ENCODE results near the gene RASA3. TPM values are rescaled to one million over a fixed set of nuclear protein-coding genes. Genes with fewer than 3 reads are reported as not detected.

Gene RASA3
- total RNA-seq, 2 experiments from 2014 or later, result 28.9 to 32.3 TPM

GRCh38 chr13:113935001-113935844 lies 197.2 kb downstream of the RASA3 start:
- CTCF ChIA-PET, result no interaction called here
- Mint-ChIP-seq H3K4me3 (no peak overlapping the region), H3K27ac (no peak overlapping the region), H3K27me3 (peaks cover 1% of the 10 kb centered on the region), H3K36me3 (ENCODE audit: low read depth) (no peaks in the 10 kb centered on the region), H3K4me1 (ENCODE audit: low read depth) (peaks cover 9% of the 10 kb centered on the region), H3K9me3 (no peaks in the 10 kb centered on the region)
- DNase-seq (no peak), ATAC-seq (no peak)
- POLR2A ChIA-PET, result no interaction called here
- intact Hi-C loops (cut with micrococcal nuclease), result no loop called here
- TF ChIP-seq, protein P1, sequence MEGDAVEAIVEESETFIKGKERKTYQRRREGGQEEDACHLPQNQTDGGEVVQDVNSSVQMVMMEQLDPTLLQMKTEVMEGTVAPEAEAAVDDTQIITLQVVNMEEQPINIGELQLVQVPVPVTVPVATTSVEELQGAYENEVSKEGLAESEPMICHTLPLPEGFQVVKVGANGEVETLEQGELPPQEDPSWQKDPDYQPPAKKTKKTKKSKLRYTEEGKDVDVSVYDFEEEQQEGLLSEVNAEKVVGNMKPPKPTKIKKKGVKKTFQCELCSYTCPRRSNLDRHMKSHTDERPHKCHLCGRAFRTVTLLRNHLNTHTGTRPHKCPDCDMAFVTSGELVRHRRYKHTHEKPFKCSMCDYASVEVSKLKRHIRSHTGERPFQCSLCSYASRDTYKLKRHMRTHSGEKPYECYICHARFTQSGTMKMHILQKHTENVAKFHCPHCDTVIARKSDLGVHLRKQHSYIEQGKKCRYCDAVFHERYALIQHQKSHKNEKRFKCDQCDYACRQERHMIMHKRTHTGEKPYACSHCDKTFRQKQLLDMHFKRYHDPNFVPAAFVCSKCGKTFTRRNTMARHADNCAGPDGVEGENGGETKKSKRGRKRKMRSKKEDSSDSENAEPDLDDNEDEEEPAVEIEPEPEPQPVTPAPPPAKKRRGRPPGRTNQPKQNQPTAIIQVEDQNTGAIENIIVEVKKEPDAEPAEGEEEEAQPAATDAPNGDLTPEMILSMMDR (IDR thresholded peaks at IDR 0.05), result no peak

DNA sequence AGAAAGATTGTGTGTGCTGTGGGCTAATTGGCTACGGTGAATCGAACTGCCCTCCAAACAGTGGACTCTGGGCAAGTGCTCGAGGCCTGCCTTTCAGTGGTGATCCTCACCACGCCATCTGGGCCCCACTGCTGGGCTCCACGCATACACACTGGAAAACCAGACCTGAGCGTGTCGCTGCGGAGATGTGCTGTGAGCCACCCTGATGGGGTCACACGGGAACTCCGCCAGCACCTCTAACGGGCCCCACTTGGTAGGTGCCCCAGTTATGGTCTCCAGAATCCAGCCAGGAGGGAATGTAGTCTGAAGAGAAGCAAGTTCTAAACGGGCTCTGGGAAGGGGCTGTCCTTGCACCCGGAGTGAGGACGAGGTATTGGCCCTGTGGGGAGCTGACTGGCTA lies 197.8 kb downstream of the RASA3 start:
- TF ChIP-seq, protein P1 (IDR thresholded peaks at IDR 0.05), result no peak
- CTCF ChIA-PET, result no interaction called here
- intact Hi-C loops (cut with micrococcal nuclease), result no loop called here
- ATAC-seq (no peak), DNase-seq (no peak)
- Mint-ChIP-seq H3K4me1 (ENCODE audit: low read depth) (peaks cover 9% of the 10 kb centered on the region), H3K27ac (no peak overlapping the region), H3K4me3 (no peak overlapping the region), H3K9me3 (no peaks in the 10 kb centered on the region), H3K36me3 (ENCODE audit: low read depth) (no peaks in the 10 kb centered on the region), H3K27me3 (peaks cover 1% of the 10 kb centered on the region)
- POLR2A ChIA-PET, result no interaction called here

DNA sequence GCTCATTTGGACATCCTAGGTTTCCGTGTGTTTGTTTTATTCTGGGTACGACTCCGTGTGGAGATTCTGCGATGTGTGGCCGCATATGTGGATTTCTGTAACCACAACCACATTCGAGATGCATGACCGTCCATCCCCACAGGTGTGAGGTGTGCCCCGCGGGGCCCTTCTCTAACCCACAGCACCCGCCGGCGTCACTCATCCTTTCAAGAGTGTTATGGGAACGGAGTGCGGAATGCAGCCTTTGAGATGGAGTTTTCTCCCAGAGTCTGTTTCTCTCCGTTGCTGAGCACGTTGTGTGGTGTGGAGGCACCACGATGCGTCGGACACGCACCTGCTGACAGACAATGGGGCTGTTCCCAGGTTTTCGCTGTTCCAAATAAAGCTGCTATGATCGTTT lies 198.5 kb downstream of the RASA3 start:
- peaks cover 1% of the 10 kb centered on the region for H3K27me3 Mint-ChIP-seq
- H3K4me1 Mint-ChIP-seq (ENCODE audit: low read depth), result peaks cover 9% of the 10 kb centered on the region
- ChIA-PET CTCF (no interaction called here), POLR2A (no interaction called here)
- no peaks in the 10 kb centered on the region for H3K9me3 Mint-ChIP-seq
- no peak overlapping the region for H3K27ac Mint-ChIP-seq
- DNase-seq, result no peak
- no peak for ATAC-seq
- H3K36me3 Mint-ChIP-seq (ENCODE audit: low read depth), result no peaks in the 10 kb centered on the region
- intact Hi-C loops (cut with micrococcal nuclease), result no loop called here
- H3K4me3 Mint-ChIP-seq, result no peak overlapping the region
- TF ChIP-seq, protein P1 (IDR thresholded peaks at IDR 0.05), result no peak

DNA sequence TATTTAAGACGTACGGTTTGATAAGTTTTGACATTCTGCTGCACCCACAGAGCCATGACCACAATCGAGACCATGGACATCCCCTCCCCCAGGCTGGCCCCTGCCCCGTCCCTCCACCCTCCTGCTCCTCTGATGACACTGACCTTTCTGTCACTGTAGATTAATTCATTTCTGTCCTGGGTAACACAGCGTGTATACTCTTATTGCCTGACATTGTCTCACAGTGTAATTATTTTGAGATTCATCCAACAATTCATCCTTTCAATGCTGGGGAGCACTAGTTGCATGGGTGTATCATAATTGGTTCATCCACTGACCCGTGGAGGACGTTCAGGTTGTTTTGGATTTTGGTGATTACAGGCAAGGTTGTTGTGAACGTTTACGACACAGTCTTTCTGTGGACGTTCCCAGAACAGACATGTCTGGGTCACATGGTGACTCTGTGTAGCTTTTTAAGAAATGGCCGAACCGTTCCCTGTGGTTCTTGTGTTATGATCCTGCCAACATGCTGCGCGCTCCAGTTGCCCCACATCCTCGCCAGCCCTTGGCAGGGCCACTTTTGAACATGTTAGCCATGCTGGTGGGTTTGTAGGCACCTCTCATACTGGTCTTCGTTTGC lies 200.5 kb downstream of the RASA3 start:
- no peak overlapping the region for H3K4me3 Mint-ChIP-seq
- CTCF ChIA-PET, result interaction anchor here (0.6 to 1.1 kb wide), 3 partner anchors 8 to 60 kb away, joined by 3 to 4 read pairs (median 3); no protein-coding TSS in a partner anchor
- no peaks in the 10 kb centered on the region for H3K36me3 Mint-ChIP-seq (ENCODE audit: low read depth)
- no peaks in the 10 kb centered on the region for H3K9me3 Mint-ChIP-seq
- H3K4me1 Mint-ChIP-seq (ENCODE audit: low read depth), result peaks cover 9% of the 10 kb centered on the region
- H3K27me3 Mint-ChIP-seq, result peaks cover 6% of the 10 kb centered on the region
- intact Hi-C loops (cut with micrococcal nuclease), result no loop called here
- TF ChIP-seq, protein P1 (IDR thresholded peaks at IDR 0.05), result no peak
- no peak overlapping the region for H3K27ac Mint-ChIP-seq
- POLR2A ChIA-PET, result interaction anchor here (0.6 kb wide), 1 partner anchor 33 kb away, joined by 3 read pairs; no protein-coding TSS in a partner anchor
- ATAC-seq (no peak), DNase-seq (no peak)

All from activated CD8-positive, alpha-beta T cell treated with anti-CD3 and anti-CD28 coated beads for 36 hours (primary cell).